ENCODE results near the gene SLC38A5.
"Not testable (repeated sequence)": the region's sequence is repeated elsewhere in the genome, so short reads cannot be mapped to it uniquely, and the experiment has no call there.

DNA sequence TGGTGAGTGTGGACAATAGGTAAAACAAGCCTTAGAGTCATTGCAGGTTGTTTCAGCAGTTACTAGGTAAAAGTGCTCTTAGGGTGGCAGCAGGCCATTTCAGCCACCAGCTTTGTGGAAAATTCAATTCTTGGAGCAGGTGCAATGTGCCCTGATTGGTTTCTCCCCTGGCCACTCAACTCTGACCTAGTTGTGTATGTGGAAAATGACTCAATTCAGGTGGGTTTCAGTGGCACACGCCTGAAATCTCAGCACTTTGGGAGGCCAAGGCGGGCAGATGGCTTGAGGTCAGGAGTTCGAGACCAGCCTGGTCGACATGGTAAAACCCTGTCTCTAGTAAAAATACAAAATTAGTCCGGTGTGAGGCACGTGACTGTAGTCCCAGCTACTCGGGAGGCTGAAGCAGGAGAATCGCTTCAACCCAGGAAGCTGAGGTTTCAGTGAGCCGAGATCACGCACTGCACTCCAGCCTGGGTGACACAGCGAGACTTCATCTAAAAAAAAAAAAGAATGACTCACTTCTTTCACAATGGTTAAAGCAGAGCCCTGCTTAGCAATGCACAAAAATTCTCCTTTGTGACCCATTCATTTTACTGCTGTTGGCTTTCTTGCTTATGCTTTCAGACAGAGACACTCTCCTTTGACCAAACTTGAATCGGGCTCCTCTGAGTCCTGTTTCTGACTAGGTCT lies 42.9 kb downstream of the SLC38A5 start:
- TF ChIP-seq, protein P1, sequence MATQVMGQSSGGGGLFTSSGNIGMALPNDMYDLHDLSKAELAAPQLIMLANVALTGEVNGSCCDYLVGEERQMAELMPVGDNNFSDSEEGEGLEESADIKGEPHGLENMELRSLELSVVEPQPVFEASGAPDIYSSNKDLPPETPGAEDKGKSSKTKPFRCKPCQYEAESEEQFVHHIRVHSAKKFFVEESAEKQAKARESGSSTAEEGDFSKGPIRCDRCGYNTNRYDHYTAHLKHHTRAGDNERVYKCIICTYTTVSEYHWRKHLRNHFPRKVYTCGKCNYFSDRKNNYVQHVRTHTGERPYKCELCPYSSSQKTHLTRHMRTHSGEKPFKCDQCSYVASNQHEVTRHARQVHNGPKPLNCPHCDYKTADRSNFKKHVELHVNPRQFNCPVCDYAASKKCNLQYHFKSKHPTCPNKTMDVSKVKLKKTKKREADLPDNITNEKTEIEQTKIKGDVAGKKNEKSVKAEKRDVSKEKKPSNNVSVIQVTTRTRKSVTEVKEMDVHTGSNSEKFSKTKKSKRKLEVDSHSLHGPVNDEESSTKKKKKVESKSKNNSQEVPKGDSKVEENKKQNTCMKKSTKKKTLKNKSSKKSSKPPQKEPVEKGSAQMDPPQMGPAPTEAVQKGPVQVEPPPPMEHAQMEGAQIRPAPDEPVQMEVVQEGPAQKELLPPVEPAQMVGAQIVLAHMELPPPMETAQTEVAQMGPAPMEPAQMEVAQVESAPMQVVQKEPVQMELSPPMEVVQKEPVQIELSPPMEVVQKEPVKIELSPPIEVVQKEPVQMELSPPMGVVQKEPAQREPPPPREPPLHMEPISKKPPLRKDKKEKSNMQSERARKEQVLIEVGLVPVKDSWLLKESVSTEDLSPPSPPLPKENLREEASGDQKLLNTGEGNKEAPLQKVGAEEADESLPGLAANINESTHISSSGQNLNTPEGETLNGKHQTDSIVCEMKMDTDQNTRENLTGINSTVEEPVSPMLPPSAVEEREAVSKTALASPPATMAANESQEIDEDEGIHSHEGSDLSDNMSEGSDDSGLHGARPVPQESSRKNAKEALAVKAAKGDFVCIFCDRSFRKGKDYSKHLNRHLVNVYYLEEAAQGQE (IDR thresholded peaks at IDR 0.05; ENCODE audit: low read depth): not testable (repeated sequence)
- not testable (repeated sequence) for TF ChIP-seq FOSL1 (IDR thresholded peaks at IDR 0.05; ENCODE audit: low read depth); ZNF274 (IDR thresholded peaks at IDR 0.05; ENCODE audit: low read depth, low read length); ELF1 (IDR thresholded peaks at IDR 0.05; ENCODE audit: borderline replicate concordance, low read depth); RAD21 (IDR thresholded peaks at IDR 0.05; ENCODE audit: low read depth); EZH2 (IDR thresholded peaks at IDR 0.05); POLR2AphosphoS5 (IDR thresholded peaks at IDR 0.05; ENCODE audit: low read depth, low read length); SP1 (IDR thresholded peaks at IDR 0.05; ENCODE audit: low read depth); EZH2phosphoT487 (IDR thresholded peaks at IDR 0.05; ENCODE audit: borderline replicate concordance); CBX3 (IDR thresholded peaks at IDR 0.05; ENCODE audit: low read depth); SRF (IDR thresholded peaks at IDR 0.05; ENCODE audit: low read depth); TCF7L2 (IDR thresholded peaks at IDR 0.05; ENCODE audit: borderline replicate concordance, extremely low read depth, insufficient read depth, insufficient read length)
- TF ChIP-seq, protein P2, sequence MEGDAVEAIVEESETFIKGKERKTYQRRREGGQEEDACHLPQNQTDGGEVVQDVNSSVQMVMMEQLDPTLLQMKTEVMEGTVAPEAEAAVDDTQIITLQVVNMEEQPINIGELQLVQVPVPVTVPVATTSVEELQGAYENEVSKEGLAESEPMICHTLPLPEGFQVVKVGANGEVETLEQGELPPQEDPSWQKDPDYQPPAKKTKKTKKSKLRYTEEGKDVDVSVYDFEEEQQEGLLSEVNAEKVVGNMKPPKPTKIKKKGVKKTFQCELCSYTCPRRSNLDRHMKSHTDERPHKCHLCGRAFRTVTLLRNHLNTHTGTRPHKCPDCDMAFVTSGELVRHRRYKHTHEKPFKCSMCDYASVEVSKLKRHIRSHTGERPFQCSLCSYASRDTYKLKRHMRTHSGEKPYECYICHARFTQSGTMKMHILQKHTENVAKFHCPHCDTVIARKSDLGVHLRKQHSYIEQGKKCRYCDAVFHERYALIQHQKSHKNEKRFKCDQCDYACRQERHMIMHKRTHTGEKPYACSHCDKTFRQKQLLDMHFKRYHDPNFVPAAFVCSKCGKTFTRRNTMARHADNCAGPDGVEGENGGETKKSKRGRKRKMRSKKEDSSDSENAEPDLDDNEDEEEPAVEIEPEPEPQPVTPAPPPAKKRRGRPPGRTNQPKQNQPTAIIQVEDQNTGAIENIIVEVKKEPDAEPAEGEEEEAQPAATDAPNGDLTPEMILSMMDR (IDR thresholded peaks at IDR 0.05 in 2 of 3, conservative IDR thresholded peaks at IDR 0.05 in 1 of 3; ENCODE audit: borderline replicate concordance in 1 of 3, insufficient read depth in 1 of 3, low read depth in 2 of 3, low read length in 2 of 3): not testable (repeated sequence)
